Panc1 (cell line): ENCODE results near the gene ELAC2.

Experiments
- CTCF ChIP-seq: fragments of 450-650 bp; IDR thresholded peaks from 2 replicates; pipeline ENCODE4 v1.5.1; 2017; ENCODE audit warnings: mild to moderate bottlenecking
- POLR2AphosphoS5 ChIP-seq: IDR thresholded peaks from 2 replicates; pipeline ENCODE4 v1.6.1; 2012; ENCODE audit warnings: mild to moderate bottlenecking, low read depth, low read length, moderate library complexity
- SIN3A ChIP-seq: IDR thresholded peaks from 2 replicates; pipeline ENCODE4 v1.6.1; 2012; ENCODE audit warnings: low read depth, mild to moderate bottlenecking, low read length, moderate library complexity, borderline replicate concordance; ENCODE audit not compliant: insufficient read depth
- TCF7L2 ChIP-seq: IDR thresholded peaks from 2 replicates; pipeline ENCODE4 v1.6.1; 2011; ENCODE audit warnings: mild to moderate bottlenecking, low read depth, low read length, inconsistent platforms
- TF ChIP-seq, protein P1 (sequence below), 2 experiments: IDR thresholded peaks; 2 replicates each; pipeline ENCODE4 v1.6.1; 2011 to 2012; ENCODE audit warnings: low read depth in 2 of 2, control low read depth in 1 of 2, low read length in 1 of 2, mild to moderate bottlenecking in 1 of 2, moderate library complexity in 1 of 2; ENCODE audit not compliant: insufficient read depth in 1 of 2

DNA sequence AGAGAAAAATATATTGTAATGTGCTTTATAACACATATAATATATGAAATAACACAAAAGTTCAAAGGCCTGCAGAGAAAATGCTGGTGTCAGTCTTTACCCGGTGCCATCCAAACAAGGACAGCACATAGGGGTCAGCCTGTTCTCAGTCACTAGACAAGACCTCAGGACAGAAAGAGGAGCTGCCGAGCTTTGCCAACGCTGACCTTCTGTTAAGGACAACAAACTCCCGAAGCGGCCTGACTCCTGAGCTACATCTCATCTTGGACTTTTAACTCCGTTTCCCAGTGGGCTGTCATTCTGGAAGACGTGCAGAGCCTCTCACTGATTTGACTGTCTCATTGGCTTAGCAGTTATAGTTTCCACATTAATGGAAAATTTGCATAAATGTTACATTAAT, 6.9 kb downstream of the ELAC2 start:
- TF ChIP-seq TCF7L2 (no peak), CTCF (no peak), POLR2AphosphoS5 (no peak), SIN3A (no peak)
- TF ChIP-seq, protein P1, sequence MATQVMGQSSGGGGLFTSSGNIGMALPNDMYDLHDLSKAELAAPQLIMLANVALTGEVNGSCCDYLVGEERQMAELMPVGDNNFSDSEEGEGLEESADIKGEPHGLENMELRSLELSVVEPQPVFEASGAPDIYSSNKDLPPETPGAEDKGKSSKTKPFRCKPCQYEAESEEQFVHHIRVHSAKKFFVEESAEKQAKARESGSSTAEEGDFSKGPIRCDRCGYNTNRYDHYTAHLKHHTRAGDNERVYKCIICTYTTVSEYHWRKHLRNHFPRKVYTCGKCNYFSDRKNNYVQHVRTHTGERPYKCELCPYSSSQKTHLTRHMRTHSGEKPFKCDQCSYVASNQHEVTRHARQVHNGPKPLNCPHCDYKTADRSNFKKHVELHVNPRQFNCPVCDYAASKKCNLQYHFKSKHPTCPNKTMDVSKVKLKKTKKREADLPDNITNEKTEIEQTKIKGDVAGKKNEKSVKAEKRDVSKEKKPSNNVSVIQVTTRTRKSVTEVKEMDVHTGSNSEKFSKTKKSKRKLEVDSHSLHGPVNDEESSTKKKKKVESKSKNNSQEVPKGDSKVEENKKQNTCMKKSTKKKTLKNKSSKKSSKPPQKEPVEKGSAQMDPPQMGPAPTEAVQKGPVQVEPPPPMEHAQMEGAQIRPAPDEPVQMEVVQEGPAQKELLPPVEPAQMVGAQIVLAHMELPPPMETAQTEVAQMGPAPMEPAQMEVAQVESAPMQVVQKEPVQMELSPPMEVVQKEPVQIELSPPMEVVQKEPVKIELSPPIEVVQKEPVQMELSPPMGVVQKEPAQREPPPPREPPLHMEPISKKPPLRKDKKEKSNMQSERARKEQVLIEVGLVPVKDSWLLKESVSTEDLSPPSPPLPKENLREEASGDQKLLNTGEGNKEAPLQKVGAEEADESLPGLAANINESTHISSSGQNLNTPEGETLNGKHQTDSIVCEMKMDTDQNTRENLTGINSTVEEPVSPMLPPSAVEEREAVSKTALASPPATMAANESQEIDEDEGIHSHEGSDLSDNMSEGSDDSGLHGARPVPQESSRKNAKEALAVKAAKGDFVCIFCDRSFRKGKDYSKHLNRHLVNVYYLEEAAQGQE (IDR thresholded peaks at IDR 0.05; ENCODE audit: insufficient read depth in 1 of 2, low read depth in 2 of 2, low read length in 1 of 2), result no peak
